ENCODE results near the gene WDR6. TPM values are rescaled to one million over a fixed set of nuclear protein-coding genes. Genes with fewer than 3 reads are reported as not detected.

Gene WDR6
- total and polyA plus RNA-seq, 9 of the 15 experiments (the other 6 are each of a cell fraction or from before 2014, with no cell fraction given), result 8.9 to 90.6 (median 44.7) TPM

DNA sequence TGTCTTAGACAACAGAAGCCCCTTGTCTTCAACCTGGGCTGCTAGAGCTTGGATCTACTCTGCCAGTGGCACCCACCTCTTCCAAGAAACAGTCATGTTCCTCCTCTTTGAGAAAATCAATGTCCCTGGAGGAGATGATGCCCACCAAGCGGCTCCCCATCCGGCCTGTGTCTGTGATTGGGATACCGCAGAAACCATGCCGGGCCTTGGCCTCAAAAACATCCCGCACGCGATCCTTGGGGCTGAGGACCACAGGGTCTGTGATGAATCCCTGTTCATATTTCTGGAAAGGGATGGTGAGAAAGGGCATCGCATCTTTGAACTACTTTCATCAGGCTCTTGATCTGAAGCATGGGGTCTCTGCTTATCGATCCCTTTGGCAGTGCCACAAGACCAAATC, 20.4 kb downstream of the WDR6 start:
- Histone ChIP-seq H3K36me3 (ENCODE audit: control insufficient read depth, insufficient read depth, low read length) (peaks cover 89% of the 10 kb centered on the region), H3K79me2 (ENCODE audit: control insufficient read depth, insufficient read depth, low read length) (peaks cover 68% of the 10 kb centered on the region), H3K4me2 (ENCODE audit: insufficient read depth, low read length) (peak overlapping the region; percentile 100), H3K27me3 (ENCODE audit: control insufficient read depth in 2 of 2, insufficient read depth in 2 of 2, low read length in 2 of 2) (no peaks in the 10 kb centered on the region), H3K4me3 (peak overlapping the region; percentile 74; the same call in 1 of the 2 replicates), H3K9me1 (ENCODE audit: control insufficient read depth, insufficient read depth, low read length) (peaks cover 9% of the 10 kb centered on the region), H3K27ac (ENCODE audit: extremely low read depth, low read depth, low read length) (peak overlapping the region; percentile 89), H3K9ac (ENCODE audit: insufficient read depth in 1 of 2, low read depth in 2 of 2, low read length in 2 of 2) (peak overlapping the region in 1 of 2 experiments; percentile 15; a peak in 2 of 4 replicates), H2AFZ (ENCODE audit: low read depth, low read length) (no peak overlapping the region), H3K4me1 (replicated peaks in 1 of 2; ENCODE audit: control insufficient read depth in 2 of 2, insufficient read depth in 2 of 2, low read length in 2 of 2) (peaks cover 37 to 50% of the 10 kb centered on the region in 2 experiments; a peak in 4 of 5 replicates), H3K9me3 (replicated peaks; ENCODE audit: control insufficient read depth, insufficient read depth, low read depth, low read length) (no peaks in the 10 kb centered on the region), H4K20me1 (replicated peaks; ENCODE audit: control insufficient read depth, insufficient read depth, low read length) (peaks cover 12% of the 10 kb centered on the region)
- 80% methylated on average over 8 of the region's 9 CpGs for WGBS (ENCODE audit: insufficient coverage, low coverage, missing lambda C conversion rate)
- FAIRE-seq, result no peak
- DNase-seq (ENCODE audit: extremely low read depth in 1 of 4, low spot score in 3 of 4), result no peak
- ChIA-PET CTCF (ENCODE audit: low intra/inter-chr PET ratio) (no interaction called here), POLR2A (interaction anchor here (0.6 to 3.8 kb wide), 4 partner anchors 8 to 667 kb away, joined by 3 to 19 read pairs (median 9); partner anchors contain the start of genes DALRD3 and QRICH1)
- ATAC-seq, result no peak
- intact Hi-C loops (cut with micrococcal nuclease), result loop anchor here (2.0 to 10.0 kb wide), 2 partner anchors 67 to 137 kb away; partner anchors contain the start of genes CCDC71 and QRICH1
- in situ Hi-C loops (cut with MboI), result no loop called here
- TF ChIP-seq, protein P1, sequence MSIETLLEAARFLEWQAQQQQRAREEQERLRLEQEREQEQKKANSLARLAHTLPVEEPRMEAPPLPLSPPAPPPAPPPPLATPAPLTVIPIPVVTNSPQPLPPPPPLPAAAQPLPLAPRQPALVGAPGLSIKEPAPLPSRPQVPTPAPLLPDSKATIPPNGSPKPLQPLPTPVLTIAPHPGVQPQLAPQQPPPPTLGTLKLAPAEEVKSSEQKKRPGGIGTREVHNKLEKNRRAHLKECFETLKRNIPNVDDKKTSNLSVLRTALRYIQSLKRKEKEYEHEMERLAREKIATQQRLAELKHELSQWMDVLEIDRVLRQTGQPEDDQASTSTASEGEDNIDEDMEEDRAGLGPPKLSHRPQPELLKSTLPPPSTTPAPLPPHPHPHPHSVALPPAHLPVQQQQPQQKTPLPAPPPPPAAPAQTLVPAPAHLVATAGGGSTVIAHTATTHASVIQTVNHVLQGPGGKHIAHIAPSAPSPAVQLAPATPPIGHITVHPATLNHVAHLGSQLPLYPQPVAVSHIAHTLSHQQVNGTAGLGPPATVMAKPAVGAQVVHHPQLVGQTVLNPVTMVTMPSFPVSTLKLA (conservative IDR thresholded peaks at IDR 0.05), result no peak
- TF ChIP-seq POLR2H (tag; IDR thresholded peaks at IDR 0.05; ENCODE audit: low read depth) (no peak), POLR2AphosphoS2 (IDR thresholded peaks at IDR 0.05; ENCODE audit: low read length) (0 out of 2 replicates have a peak, but pooled peaks have one; percentile 5), NFE2L1 (tag; IDR thresholded peaks at IDR 0.05; ENCODE audit: borderline replicate concordance, low read depth) (no peak), TEAD4 (IDR thresholded peaks at IDR 0.05; ENCODE audit: low read length) (no peak), TEAD4 (CRISPR knock-in tag; IDR thresholded peaks at IDR 0.05; ENCODE audit: borderline replicate concordance) (no peak), POLR2AphosphoS5 (IDR thresholded peaks at IDR 0.05; ENCODE audit: control insufficient read depth, insufficient read depth, low read depth, low read length) (0 out of 2 replicates have a peak, but pooled peaks have one; percentile 7), EWSR1 (IDR thresholded peaks at IDR 0.05; ENCODE audit: borderline replicate concordance, low read depth, partially characterized antibody) (no peak)
- no TSS peak for BruUV-seq (replicated peaks)
